HG03521 (cell line): Measurements from ENCODE around the gene COX10.
"Not testable (repeated sequence)": the region's sequence is repeated elsewhere in the genome, so short reads cannot be mapped to it uniquely, and the experiment has no call there.

Source experiments
- ATAC-seq: cut with Tn5 transposase; IDR thresholded peaks from one replicate; pipeline ENCODE4 v1.9.1; 2021; ENCODE audit warnings: mild to moderate bottlenecking, moderate library complexity; ENCODE audit not compliant: unreplicated experiment

The COX10 gene

DNA sequence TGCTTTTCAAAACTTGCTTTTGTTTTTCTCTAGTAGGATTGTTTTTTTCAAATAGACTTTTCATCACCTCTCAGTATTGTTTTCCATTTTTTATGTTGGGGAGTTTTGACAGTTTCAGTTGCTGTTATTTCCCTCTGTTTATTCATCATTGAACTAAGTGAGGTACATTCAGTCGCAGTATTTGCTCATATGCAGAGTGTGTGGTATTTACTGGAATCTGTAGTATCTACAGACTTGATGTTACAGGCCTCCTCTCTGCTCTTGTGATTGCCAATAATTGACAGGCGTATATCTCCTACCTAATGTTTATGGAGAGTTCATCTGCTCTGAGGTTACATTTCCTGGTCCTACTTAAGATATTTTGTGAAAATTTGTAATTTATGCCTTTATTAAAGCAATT, 49.6 kb downstream of the COX10 start:
- no peak for ATAC-seq

DNA sequence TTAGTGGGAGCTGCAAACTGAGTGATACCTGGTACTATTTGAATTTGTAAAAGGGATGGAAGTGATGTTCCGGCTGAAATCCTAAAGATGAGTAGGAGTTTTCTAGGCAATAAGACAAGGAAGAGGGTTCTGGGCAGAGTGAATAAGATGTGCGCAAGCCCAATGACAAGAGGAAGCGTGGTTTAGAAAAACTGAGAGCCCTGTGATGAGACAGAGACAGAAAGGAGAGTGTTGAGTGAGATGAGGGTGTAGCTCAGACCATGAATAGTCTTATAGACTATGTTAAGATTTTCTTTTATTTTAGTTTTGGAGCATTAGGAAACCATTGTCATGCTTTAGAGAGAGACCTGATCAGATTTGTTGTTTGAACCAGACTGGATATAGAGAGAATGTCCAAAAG, 50.2 kb downstream of the COX10 start:
- no peak for ATAC-seq

DNA sequence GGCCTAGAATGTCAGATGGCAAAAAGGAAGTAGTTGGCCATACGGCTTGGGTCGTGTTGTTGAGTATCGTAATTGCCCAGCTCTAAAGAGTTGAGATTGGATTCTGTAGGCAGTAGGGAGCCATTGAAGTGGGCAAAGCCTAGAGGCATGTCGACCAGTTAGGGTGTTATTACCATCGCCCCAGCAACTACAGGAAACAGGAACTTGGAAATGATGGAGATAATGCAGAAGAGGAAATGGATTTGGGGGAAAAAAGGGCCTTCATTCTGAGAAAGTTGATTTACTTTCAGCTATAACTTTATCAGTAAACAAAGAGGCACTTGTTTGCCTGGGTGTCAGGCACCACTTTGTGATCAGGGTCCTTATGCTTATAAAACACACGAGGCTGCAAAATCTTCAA, 52.6 kb downstream of the COX10 start:
- no peak for ATAC-seq

DNA sequence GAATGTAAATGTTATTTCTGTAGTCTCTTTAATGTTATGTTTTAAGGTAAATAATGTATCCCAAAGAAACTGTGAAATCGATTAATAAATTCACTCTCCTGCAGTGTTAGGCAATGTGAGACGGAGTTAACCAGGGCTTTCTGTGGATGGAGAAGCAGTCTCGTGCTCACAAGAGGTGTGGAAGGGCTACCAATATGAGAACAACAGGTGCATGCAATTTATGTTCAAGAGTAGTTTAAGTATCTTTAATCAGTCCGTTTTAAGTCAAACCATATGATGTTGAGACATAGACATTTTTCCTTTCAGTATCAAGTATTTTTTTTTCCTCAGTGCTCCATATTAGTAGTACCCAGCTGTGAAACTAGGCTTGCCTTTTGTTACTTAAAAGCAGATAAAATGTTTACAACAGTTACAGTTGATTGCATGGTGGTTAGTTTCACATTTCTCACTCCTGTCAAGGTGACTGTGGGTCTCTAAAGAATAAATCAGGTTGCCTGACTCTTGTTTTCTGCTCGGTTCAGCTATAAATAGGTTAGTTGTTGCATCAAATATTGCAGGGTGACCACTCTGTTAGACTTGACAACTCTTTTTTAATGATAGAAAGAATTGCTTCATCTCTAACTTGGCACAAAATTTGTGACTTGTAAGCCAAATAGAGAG, 54.4 kb downstream of the COX10 start:
- no peak for ATAC-seq

DNA sequence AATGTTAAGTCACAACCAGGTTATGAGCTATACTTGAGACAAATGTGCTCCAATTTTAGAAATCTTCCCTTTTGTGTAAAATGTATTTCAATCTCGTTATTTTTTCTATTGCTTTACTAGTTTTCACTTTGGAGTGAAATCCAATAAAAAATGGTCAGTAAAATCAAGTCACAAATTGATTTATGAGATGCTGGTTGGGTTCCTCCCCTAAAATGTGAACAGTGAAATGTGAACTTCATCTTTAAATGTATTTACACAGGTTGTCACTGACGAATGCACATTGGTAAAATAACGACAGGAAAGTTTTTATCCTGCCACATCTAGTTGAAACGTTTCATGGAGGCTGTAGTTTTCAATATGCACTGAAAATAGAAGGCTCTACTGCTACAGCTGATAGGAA, 55.5 kb downstream of the COX10 start:
- ATAC-seq: no peak

DNA sequence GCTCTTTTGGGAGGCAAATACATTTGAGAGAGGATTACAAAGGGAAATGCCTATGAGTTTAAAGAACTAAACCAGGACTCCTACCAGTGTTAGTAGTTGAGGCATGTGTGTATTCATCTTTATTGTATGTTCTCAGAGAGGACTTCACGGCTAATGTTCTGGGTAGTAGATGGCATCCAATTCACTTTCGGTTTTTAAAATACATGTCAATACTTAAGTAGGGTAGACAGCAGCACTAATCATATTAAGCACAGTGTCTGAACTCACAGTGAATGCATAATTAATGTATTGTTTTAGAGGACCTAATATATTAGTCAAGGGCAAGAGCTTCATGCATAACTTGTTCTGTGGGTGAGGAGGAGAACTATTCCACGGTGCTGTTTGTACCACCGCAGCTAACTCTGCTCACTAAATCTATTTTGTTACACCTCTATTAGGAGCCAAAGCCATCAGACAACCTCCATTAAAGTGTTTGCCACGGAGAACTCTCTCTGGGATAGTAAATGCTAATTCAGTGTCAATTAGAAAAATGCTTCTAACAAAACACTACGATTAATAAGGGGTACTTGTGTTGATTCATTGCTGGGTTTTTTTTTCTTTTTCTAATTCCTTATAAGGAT, 56.3 kb downstream of the COX10 start:
- no peak for ATAC-seq

DNA sequence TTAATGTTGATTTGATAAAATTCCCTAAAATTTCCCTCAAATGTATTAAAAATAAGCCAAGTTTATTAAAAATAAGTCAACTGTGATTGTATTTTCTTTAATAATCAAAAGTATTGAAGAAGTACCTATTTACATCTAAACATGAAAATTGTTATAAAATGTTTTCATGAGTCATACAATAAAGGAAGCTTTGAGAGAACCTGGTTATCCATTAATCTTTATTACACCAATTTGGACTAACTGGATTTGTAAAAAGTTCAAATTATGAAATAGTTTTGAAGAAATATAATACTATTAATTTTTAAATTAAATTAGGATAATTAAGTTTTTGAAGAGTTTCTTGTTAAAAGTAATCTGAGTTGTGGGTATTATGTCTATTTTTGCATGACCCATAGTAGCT, 63.8 kb downstream of the COX10 start:
- no peak for ATAC-seq

DNA sequence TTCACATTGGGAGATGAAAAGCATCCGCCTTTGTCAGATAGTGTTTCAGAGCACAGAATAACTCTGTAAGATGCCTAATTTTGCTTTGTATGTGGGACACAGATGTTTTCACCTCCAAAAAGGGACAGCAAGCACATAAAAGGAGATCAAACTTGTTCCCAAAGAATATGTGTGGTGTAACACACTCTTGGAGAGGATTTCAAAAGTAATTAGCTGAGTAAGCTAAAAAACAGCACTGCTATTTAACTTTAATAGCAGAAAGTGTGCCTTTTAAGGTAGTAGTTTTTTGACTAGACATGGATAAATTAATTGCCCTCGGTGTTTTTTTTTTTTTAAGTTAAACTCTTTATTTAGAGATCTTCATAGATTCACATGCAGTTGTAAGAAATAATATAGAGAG, 65.2 kb downstream of the COX10 start:
- ATAC-seq: no peak

DNA sequence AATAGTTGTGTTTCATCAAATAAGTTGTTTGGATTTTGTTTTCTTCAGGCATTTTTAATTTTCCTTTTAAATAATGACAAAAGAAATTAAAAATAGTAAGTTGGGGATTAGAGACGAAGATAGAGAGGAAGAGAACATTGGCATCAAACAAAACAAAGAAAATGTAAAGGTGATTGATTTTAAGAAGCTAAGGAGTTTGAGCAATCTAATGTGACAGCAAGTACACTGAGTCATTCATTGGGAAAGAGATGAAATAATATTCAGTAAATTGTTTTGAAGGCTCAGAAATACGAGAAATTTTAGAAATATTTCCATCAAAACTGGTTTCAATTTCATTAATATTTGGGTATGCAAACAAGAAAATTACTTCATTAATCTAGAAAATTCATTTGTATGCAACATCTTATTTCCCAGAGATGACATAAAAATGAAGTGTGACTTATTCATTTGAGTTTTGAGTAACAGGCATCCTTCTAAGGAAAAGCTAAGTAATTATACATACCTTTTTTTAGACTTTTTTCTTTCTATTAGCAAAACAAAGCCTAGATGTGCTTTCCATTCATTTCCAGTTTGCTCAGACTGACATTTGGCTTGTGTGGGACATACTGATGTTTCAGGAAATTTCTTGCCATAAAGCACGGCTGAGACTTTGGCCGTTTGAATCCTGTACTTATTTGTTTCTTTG, 66.7 kb downstream of the COX10 start:
- ATAC-seq: no peak

DNA sequence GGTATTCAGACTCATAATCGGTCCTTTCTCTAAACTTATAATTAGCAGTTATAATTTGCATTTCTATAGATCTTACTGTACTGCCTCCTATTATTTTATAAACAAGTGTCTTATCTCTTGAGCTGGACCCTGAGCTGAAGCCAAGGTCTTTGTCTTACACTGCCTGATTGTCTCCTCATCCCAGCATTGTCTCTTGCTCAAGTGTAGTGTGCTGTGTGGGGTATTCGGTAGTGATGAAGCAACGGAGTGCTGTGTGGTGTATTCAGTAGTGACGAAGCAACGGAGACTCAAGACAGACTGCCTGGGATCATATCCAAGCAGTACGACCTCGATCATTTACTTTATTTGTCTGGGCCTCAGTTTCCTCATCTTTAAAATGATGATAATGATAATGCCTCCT, 69.3 kb downstream of the COX10 start:
- no peak for ATAC-seq

DNA sequence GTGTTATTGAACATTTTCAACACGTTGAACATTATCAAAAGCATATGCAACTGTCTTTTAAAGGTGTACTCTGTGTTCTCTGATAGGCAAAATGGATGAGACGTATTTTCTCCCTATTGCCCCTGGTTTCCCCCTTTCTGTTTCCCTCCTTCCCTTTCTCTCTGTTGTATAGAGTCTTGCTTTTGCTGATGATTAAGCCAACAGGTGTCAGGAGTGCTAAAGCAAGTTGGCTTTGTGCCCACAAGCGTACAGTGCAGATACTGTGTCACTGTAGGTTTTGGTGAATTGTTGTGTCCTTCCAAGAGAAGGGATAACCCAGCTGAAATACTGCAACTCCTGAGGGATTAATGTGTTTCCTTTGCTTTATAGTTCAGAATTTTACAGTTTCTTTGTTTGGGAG, 74.4 kb downstream of the COX10 start:
- no peak for ATAC-seq

DNA sequence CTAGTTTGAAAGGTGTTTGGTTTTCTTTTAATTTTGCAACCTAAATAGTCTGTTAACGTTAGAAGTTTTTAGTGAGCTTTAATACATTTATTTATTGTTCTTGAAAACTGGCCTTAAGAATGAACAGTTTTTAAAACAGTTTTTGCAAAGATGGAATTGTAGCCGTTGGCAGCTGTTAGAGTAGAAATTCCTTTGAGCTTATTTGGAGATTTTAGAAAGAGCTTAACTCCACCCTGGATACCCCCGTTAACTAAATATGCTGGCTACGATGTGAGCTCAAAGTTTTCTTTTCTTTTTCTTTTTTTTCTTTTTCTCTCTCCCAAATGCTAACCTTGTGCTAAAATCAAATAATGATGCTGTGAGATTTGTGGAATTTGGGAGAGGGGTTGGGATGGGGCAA, 75.2 kb downstream of the COX10 start:
- no peak for ATAC-seq

DNA sequence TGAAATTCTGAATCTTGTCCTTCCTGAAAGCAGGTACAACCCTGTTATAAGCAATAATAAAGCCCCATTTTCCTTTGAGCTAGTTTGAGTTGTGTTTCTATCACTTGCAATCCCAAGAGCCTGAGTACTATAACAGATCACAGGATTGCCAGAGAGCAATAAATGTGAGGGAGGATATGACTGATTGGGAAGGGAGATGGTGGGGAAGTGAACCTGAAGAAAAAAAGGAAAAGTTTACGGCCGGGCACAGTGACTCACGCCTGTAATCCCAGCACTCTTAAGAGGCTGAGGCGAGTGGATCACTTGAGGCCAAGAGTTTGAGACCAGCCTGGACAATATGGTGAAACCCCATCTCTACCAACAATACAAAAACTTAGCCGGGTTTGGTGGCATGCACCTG, 80.4 kb downstream of the COX10 start:
- ATAC-seq: no peak

DNA sequence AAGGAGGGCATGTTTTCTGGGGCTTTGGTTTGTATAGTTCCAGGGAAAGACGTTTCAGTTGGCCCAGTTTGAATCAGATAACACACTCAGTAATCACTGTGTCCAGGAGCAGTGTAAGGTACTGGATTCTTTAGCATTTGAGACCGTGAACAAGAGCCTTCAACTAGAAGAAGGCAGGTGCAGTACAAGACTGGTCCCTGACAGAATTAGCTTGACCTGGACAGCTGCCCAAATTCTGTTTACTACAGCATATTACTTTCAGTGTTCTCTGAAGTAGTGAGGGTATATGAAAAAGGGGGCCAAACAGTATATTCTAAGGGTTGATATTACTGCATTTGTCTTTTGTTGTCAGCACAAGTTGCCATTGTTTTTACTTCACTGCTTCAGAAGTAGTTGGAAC, 81.3 kb downstream of the COX10 start:
- no peak for ATAC-seq

DNA sequence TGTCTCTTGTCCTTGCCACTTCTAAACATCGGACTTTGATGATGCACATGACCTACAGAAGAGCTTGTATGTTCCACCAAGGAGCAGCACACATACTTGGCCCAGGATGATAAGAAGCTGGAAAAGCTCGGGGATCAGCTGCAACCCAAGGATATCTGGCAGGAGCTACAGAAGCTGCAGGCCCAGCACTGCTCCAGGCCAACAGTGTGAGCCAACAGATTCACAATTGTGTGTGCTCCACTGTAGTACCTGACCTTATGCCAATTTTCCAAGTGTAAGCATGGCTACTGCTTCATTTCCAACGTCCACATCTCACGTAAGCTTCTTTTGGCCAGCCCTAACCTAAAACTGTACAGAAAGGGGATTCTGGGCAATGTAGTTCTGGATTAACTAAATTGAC, 83.4 kb downstream of the COX10 start:
- ATAC-seq: no peak

DNA sequence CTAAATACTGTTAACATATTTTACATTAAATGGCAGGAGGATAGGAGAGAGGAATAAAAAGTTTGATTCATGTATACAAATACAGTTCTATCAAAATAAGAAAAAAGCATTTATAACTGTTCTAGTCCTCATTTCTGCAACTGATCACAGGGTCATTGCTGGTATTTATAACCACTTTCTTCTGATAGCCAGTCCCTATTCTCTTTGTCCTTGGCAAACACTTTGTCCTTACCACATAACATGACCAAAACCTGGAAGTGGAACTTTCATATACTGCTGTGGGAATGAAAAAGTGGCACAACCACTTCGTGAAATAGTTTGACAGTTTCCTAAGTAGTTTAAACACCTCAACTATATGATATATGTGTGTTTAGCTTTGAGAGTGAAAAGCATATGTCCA, 84.1 kb downstream of the COX10 start:
- ATAC-seq: no peak

DNA sequence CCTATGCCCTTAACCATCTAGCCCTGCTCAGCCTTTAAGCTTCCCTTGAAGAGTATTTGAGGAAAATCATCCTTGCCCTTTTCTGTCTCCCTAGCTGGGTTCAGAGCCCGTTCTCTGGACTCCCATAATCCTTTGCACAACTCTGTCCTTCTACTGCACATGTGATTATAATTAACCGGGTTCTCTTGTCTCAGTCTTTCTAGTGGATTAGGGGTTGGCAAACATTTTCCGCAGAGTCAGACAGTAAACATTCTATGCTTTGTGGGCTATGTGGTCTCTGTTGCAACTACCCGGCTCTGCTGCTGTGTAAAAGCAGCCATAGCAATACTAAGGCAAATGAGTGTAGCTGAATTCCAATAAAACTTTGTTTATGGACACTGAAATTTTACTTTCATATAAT, 87.4 kb downstream of the COX10 start:
- ATAC-seq: no peak

DNA sequence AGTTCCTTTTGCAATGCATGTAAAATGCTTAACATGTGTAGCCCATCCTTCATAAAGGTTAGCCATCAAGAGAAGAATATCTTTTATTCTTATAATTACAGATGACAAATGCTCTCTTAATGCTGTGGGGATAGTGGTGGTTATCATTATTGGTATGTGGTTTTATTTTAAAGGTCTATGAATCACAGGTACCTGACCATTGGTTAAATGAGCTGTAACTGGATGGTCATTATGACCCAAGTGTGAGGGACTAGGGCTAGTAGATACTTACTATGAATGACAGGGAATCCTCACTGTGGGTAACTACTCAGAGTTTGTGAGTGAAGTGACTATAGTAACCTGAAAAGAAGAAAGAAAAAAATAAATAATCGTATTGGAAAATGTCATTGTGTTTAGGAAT, 88.5 kb downstream of the COX10 start:
- no peak for ATAC-seq

DNA sequence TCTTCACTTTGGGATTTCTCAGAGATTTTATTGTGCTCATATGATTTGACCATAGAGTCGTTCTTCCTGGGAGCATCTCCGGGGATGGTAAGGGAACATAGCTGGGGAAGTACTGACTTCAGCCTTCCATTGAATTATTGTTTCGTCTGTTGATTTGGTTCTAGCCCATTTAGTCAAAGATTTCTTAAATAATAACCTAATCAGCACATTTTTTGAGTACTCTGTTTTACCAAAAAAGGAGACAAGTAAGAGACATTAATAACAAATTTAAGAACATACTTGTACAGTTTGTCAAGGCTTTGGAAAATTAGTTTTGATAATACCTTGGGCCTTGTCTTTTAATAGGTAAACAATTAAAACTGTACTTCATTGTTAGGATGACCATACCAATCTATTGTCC, 89.4 kb downstream of the COX10 start:
- no peak for ATAC-seq

DNA sequence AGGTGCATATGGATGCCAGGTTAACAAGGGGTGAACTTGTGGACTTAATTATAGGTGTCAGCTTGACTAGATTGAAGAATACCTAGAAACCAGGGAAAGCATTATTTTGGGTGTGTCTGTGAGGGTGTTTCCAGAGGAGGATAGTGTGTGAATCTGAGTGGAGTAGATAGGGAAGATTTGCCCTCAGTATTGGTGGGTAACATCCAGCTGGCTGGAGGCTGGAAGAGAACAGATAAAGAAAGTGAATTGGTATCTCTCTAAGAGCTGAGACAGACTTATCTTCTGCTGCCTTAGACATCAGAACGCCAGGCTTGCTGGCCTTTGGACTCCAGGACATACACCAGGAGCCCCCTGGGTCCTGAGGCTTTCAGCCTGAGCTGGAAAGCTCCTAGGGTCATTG, 92.1 kb downstream of the COX10 start:
- no peak for ATAC-seq

DNA sequence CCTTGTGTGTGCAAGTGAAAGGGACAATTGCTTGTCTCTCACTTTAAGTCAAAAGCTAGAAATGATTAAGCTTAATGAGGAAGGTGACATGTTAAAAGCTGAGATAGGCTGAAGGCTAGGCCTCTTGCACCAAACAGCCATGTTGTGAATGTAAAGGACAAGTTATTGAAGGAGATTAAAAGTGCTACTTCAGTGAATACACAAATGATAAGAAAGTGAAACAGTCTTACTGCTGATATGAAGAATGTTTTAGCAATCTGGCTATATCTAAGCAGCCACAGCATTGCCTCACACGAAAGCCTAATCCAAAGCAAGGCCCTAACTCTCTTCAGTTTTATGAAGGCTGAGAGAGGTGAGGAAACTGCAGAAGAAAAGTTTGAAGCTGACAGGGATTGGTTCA, 96.3 kb downstream of the COX10 start:
- ATAC-seq: no peak

DNA sequence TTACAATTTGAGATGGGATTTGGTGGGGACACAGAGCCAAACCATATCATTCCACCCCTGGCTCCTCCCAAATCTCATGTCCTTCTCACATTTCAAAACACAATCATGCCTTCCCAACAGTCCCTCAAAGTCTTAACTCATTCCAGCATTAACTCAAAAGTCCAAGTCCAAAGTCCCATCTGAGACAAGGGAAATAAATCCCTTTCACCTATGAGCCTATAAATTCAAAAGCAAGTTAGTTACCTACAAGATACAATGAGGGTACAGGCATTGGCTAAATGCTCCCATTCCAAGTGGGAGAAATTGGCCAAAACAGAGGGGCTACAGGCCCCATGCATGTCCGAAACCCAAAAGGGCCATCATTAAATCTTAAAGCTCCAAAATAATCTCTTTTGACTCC, 98.5 kb downstream of the COX10 start:
- ATAC-seq: not testable (repeated sequence)

DNA sequence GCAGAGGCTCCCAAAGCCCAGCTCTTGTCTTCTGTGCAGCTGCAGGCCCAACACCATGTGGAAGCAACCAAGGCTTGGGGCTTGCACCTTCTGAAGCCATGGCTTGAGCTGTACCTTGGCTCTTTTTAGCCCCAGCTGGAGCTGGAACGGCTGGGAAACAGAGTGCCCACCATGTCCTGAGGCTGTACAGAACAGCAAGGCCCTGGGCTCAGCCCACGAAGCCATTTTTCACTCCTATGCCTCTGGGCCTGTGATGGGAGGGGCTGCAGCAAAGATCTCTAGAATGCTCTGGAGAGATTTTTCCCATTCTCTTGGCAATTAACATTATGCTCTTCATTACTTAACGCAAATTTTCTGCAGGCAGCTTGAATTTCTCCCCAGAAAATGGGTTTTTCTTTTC, 99.3 kb downstream of the COX10 start:
- ATAC-seq: no peak
